ENCODE measurements around the gene KIFAP3.

DNA sequence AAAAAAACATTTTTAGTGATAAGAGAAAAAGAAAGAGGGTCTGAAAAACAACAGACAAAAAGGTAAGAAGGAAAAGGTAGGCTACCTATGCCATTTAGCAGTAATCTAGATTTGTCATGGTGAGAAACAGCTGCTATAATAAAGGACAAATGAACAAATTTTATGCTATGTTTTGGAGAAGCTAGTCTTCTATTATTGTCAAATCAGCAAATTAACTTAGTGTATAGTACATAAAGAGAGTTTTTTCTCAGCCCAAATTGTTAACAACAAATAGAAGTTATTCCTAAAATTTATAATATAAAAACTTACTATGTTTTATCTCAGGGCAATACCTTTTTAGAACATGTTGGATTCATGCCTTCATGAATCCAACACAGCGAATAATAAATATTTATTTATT is 88.7 kb downstream of the KIFAP3 start:
- TF ChIP-seq CTCF (IDR thresholded peaks at IDR 0.05) (no peak), POLR2A (IDR thresholded peaks at IDR 0.05) (no peak)
